Ascending aorta (tissue), 2 donors: ENCODE data around the gene HRH4. TPM values are rescaled to one million over a fixed set of nuclear protein-coding genes. Genes with fewer than 3 reads are reported as not detected.

ENCODE experiments used
- DNase-seq, 2 donors: peaks; one replicate each; pipeline ENCODE4 v3.0.0-alpha.2; 2019; ENCODE audit warnings: low spot score in 2 of 2
- H3K27ac ChIP-seq, 2 donors: fragments of 200-600 bp; sonication (generic); one replicate each; pipeline ENCODE4 v1.5.1; 2016 to 2017; ENCODE audit warnings: mild to moderate bottlenecking in 1 of 2
- H3K27me3 ChIP-seq: fragments of 200-600 bp; sonication (generic); one replicate; pipeline ENCODE4 v1.5.1; 2017
- H3K36me3 ChIP-seq, 2 donors: fragments of 200-600 bp; sonication (generic); one replicate each; pipeline ENCODE4 v1.5.1; 2016
- H3K4me1 ChIP-seq, 2 donors: fragments of 200-600 bp; sonication (generic); one replicate each; pipeline ENCODE4 v1.5.1; 2016 to 2017; ENCODE audit warnings: mild to moderate bottlenecking in 1 of 2
- H3K4me3 ChIP-seq, 2 donors: fragments of 200-600 bp; sonication (generic); one replicate each; pipeline ENCODE4 v1.5.1; 2016 to 2017; ENCODE audit warnings: mild to moderate bottlenecking in 1 of 2
- H3K9me3 ChIP-seq, 2 donors: fragments of 200-600 bp; sonication (generic); one replicate each; pipeline ENCODE4 v1.5.1; 2016
- intact Hi-C: fragments of 100-400 bp; cut with DNase I; formaldehyde crosslinking; loops from one replicate; pipeline ENCODE4 v1.15.1; 2023
- total RNA-seq: library from RNA; depleted of rRNA; stranded (reverse); fragments of >200 nt; gene quantifications from one replicate; pipeline ENCODE4 v1.1.0, GENCODE V29; 2016
- TF ChIP-seq, protein P1 (sequence below), 3 experiments: fragments of 200-600 bp in 2 of 3; fragments of 450-650 bp in 1 of 3; sonication (generic) in 2 of 3; IDR thresholded peaks; one replicate each; pipeline ENCODE4 v1.5.1; 2016 to 2019; ENCODE audit warnings: antibody characterized with exemption in 3 of 3, mild to moderate bottlenecking in 1 of 3, moderate library complexity in 1 of 3

HRH4 gene
- total RNA-seq, 1 donor from 2014 or later = not detected

DNA sequence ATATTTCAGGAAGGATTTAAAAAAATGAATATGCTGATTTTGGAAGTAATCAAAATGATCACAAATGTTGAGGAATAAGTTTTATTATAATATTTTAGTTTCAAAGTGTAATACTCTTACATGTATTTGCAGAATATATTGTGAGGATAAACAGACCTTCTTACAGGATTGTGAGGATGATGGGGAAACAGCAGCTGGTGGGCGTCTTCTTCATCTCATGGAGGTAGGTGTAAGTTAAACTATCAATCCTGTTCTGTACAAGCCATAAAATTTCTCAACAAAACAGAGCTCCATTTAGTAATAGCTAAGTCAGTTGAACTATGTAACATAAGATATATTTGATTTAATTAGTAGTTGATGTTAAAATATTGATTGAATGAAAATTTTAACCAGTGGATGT is 12.5 kb upstream of the HRH4 start:
- Histone ChIP-seq H3K27me3 (no peaks in the 10 kb centered on the region), H3K4me3 (no peak overlapping the region), H3K36me3 (peaks cover 32 to 58% of the 10 kb centered on the region in 2 donors), H3K4me1 (no peaks in the 10 kb centered on the region), H3K9me3 (no peaks in the 10 kb centered on the region), H3K27ac (no peak overlapping the region)
- intact Hi-C loops = no loop called here
- DNase-seq = no peak
- TF ChIP-seq, protein P1, sequence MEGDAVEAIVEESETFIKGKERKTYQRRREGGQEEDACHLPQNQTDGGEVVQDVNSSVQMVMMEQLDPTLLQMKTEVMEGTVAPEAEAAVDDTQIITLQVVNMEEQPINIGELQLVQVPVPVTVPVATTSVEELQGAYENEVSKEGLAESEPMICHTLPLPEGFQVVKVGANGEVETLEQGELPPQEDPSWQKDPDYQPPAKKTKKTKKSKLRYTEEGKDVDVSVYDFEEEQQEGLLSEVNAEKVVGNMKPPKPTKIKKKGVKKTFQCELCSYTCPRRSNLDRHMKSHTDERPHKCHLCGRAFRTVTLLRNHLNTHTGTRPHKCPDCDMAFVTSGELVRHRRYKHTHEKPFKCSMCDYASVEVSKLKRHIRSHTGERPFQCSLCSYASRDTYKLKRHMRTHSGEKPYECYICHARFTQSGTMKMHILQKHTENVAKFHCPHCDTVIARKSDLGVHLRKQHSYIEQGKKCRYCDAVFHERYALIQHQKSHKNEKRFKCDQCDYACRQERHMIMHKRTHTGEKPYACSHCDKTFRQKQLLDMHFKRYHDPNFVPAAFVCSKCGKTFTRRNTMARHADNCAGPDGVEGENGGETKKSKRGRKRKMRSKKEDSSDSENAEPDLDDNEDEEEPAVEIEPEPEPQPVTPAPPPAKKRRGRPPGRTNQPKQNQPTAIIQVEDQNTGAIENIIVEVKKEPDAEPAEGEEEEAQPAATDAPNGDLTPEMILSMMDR (IDR thresholded peaks at IDR 0.05) = no peak

GRCh38 chr18:24456549-24456948 is 3.9 kb upstream of the HRH4 start:
- DNase-seq = no peak
- no peaks in the 10 kb centered on the region for H3K9me3 ChIP-seq
- no peaks in the 10 kb centered on the region for H3K36me3 ChIP-seq
- TF ChIP-seq, protein P1 (IDR thresholded peaks at IDR 0.05) = no peak
- H3K27me3 ChIP-seq = no peaks in the 10 kb centered on the region
- intact Hi-C loops = no loop called here
- H3K27ac ChIP-seq = no peak overlapping the region
- no peak overlapping the region for H3K4me3 ChIP-seq
- no peaks in the 10 kb centered on the region for H3K4me1 ChIP-seq

GRCh38 chr18:24459772-24460171 is 665 bp upstream of the HRH4 start:
- Histone ChIP-seq H3K4me1 (no peaks in the 10 kb centered on the region), H3K27ac (no peak overlapping the region), H3K27me3 (no peaks in the 10 kb centered on the region), H3K36me3 (no peaks in the 10 kb centered on the region), H3K9me3 (no peaks in the 10 kb centered on the region), H3K4me3 (no peak overlapping the region)
- TF ChIP-seq, protein P1 (IDR thresholded peaks at IDR 0.05) = no peak
- DNase-seq = no peak
- intact Hi-C loops = no loop called here

- no peaks in the 10 kb centered on the region for H3K4me1 ChIP-seq
- H3K9me3 ChIP-seq = no peaks in the 10 kb centered on the region
- TF ChIP-seq, protein P1 (IDR thresholded peaks at IDR 0.05) = no peak
- H3K27me3 ChIP-seq = no peaks in the 10 kb centered on the region
- intact Hi-C loops = no loop called here
- H3K36me3 ChIP-seq = no peaks in the 10 kb centered on the region
- no peak for DNase-seq
- H3K4me3 ChIP-seq = no peak overlapping the region
- no peak overlapping the region for H3K27ac ChIP-seq
Observed at GRCh38 chr18:24461996-24462395, 1.6 kb downstream of the HRH4 start.

- Histone ChIP-seq H3K36me3 (no peaks in the 10 kb centered on the region), H3K4me3 (no peak overlapping the region), H3K27me3 (no peaks in the 10 kb centered on the region), H3K27ac (no peak overlapping the region), H3K9me3 (no peaks in the 10 kb centered on the region), H3K4me1 (no peaks in the 10 kb centered on the region)
- no peak for DNase-seq
- TF ChIP-seq, protein P1 (IDR thresholded peaks at IDR 0.05) = no peak
- intact Hi-C loops = no loop called here
Observed at GRCh38 chr18:24462838-24463775, 2.7 kb downstream of the HRH4 start.
